PC-9 (cell line): Measurements from ENCODE around the gene HDDC3.
"Not testable (repeated sequence)": the region's sequence is repeated elsewhere in the genome, so short reads cannot be mapped to it uniquely, and the experiment has no call there.

Source experiments
- EZH2 ChIP-seq: fragments of 200-600 bp; sonication (generic); IDR thresholded peaks from 2 replicates; pipeline ENCODE4 v1.8.0; 2017; ENCODE audit warnings: antibody characterized with exemption, low read depth
- TF ChIP-seq, protein P1 (sequence below): fragments of 200-600 bp; sonication (generic); conservative IDR thresholded peaks from 2 replicates; pipeline ENCODE4 v1.6.1; 2017; ENCODE audit warnings: mixed run types, antibody characterized with exemption, mild to moderate bottlenecking, moderate library complexity

DNA sequence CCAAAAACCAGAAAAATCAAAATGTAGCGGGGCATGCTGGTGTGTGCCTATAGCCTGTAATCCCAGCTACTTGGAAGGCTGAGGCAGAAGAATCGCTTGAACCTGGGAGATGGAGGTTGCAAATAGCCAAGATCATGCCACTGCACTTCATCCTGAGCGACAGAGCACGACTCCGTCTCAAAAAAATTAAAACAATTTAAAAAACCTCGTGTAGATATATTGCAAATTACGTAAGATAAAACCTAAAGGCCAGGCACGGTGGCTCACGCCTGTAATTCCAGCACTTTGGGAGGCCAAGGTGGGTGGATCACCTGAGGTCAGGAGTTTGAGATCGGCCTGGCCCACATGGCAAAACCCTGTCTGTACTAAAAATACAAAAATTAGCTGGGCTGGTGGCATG, 5.6 kb downstream of the HDDC3 start:
- TF ChIP-seq, protein P1, sequence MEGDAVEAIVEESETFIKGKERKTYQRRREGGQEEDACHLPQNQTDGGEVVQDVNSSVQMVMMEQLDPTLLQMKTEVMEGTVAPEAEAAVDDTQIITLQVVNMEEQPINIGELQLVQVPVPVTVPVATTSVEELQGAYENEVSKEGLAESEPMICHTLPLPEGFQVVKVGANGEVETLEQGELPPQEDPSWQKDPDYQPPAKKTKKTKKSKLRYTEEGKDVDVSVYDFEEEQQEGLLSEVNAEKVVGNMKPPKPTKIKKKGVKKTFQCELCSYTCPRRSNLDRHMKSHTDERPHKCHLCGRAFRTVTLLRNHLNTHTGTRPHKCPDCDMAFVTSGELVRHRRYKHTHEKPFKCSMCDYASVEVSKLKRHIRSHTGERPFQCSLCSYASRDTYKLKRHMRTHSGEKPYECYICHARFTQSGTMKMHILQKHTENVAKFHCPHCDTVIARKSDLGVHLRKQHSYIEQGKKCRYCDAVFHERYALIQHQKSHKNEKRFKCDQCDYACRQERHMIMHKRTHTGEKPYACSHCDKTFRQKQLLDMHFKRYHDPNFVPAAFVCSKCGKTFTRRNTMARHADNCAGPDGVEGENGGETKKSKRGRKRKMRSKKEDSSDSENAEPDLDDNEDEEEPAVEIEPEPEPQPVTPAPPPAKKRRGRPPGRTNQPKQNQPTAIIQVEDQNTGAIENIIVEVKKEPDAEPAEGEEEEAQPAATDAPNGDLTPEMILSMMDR = not testable (repeated sequence)
- not testable (repeated sequence) for TF ChIP-seq EZH2
